ENCODE data around the gene SENP1. TPM values are rescaled to one million over a fixed set of nuclear protein-coding genes. Genes with fewer than 3 reads are reported as not detected.

Gene SENP1
- total and polyA plus RNA-seq, 2 experiments from 2014 or later = 8.6 to 27.7 TPM

DNA sequence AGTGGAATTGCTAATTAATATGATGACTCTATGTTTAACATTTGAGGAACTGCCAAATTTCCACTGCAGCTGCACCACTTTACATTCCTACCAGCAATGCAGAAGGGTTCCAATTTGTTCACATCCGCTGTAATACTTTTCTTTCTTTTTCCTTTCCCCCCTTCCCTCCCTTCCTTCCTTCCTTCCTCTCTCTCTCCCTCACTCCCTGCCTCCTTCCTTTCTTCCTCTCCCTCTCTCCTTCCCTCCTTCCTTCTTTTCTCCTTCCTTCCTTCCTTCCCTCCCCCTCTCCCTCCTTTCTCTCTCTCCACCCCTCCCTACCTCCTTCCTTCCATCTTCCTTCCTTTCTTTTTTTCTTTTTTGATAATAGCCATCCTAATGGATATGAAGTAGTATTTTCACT lies 10.1 kb upstream of the SENP1 start:
- Histone ChIP-seq H3K27me3 (ENCODE audit: insufficient read depth) (no peaks in the 10 kb centered on the region), H3K9me2 (ENCODE audit: insufficient read depth) (no peaks in the 10 kb centered on the region), H3K36me3 (ENCODE audit: insufficient read depth) (no peaks in the 10 kb centered on the region), H3K4me2 (no peak overlapping the region), H3K4me1 (ENCODE audit: insufficient read depth) (peaks cover 14% of the 10 kb centered on the region), H3F3A (replicated peaks; ENCODE audit: low read depth) (no peaks in the 10 kb centered on the region), H3K4me3 (no peak overlapping the region), H2AFZ (no peak overlapping the region), H3K27ac (ENCODE audit: low read depth) (no peak overlapping the region), H4K20me1 (replicated peaks; ENCODE audit: insufficient read depth) (no peaks in the 10 kb centered on the region), H3K79me2 (replicated peaks; ENCODE audit: insufficient read depth) (peaks cover 13% of the 10 kb centered on the region)
- Mint-ChIP-seq H3K9me3 (peaks cover 8% of the 10 kb centered on the region; the same call in 2 of the 3 replicates), H3K4me3 (no peak overlapping the region), H3K36me3 (ENCODE audit: low read depth) (no peaks in the 10 kb centered on the region), H3K4me1 (peaks cover 14% of the 10 kb centered on the region), H3K27ac (no peak overlapping the region), H3K27me3 (ENCODE audit: insufficient read depth, low read depth, poor library complexity) (peaks cover 8% of the 10 kb centered on the region)
- DNase-seq (ENCODE audit: low spot score) = no peak
- TF ChIP-seq EZH2phosphoT487 (IDR thresholded peaks at IDR 0.05; ENCODE audit: unreplicated experiment) = no peak
- TF ChIP-seq POLR2AphosphoS5 (IDR thresholded peaks at IDR 0.05; ENCODE audit: low read depth) = no peak
- TF ChIP-seq ZNF331 (CRISPR knock-in tag; IDR thresholded peaks at IDR 0.05; ENCODE audit: low read depth) = no peak
- TF ChIP-seq, protein P1, sequence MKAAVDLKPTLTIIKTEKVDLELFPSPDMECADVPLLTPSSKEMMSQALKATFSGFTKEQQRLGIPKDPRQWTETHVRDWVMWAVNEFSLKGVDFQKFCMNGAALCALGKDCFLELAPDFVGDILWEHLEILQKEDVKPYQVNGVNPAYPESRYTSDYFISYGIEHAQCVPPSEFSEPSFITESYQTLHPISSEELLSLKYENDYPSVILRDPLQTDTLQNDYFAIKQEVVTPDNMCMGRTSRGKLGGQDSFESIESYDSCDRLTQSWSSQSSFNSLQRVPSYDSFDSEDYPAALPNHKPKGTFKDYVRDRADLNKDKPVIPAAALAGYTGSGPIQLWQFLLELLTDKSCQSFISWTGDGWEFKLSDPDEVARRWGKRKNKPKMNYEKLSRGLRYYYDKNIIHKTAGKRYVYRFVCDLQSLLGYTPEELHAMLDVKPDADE (IDR thresholded peaks at IDR 0.05) = no peak
- TF ChIP-seq JUNB (IDR thresholded peaks at IDR 0.05; ENCODE audit: unreplicated experiment) = no peak
- TF ChIP-seq ZNF114 (CRISPR knock-in tag; IDR thresholded peaks at IDR 0.05) = no peak
- no peak for TF ChIP-seq STAT1 (IDR thresholded peaks at IDR 0.05; ENCODE audit: unreplicated experiment)
- TF ChIP-seq EZH2 (IDR thresholded peaks at IDR 0.05; ENCODE audit: low read depth, unreplicated experiment) = no peak
- TF ChIP-seq, protein P2, sequence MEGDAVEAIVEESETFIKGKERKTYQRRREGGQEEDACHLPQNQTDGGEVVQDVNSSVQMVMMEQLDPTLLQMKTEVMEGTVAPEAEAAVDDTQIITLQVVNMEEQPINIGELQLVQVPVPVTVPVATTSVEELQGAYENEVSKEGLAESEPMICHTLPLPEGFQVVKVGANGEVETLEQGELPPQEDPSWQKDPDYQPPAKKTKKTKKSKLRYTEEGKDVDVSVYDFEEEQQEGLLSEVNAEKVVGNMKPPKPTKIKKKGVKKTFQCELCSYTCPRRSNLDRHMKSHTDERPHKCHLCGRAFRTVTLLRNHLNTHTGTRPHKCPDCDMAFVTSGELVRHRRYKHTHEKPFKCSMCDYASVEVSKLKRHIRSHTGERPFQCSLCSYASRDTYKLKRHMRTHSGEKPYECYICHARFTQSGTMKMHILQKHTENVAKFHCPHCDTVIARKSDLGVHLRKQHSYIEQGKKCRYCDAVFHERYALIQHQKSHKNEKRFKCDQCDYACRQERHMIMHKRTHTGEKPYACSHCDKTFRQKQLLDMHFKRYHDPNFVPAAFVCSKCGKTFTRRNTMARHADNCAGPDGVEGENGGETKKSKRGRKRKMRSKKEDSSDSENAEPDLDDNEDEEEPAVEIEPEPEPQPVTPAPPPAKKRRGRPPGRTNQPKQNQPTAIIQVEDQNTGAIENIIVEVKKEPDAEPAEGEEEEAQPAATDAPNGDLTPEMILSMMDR (conservative IDR thresholded peaks at IDR 0.05; ENCODE audit: low read depth in 2 of 2) = no peak
- TF ChIP-seq CREB1 (CRISPR knock-in tag; IDR thresholded peaks at IDR 0.05; ENCODE audit: low read depth) = no peak
- TF ChIP-seq, protein P3, sequence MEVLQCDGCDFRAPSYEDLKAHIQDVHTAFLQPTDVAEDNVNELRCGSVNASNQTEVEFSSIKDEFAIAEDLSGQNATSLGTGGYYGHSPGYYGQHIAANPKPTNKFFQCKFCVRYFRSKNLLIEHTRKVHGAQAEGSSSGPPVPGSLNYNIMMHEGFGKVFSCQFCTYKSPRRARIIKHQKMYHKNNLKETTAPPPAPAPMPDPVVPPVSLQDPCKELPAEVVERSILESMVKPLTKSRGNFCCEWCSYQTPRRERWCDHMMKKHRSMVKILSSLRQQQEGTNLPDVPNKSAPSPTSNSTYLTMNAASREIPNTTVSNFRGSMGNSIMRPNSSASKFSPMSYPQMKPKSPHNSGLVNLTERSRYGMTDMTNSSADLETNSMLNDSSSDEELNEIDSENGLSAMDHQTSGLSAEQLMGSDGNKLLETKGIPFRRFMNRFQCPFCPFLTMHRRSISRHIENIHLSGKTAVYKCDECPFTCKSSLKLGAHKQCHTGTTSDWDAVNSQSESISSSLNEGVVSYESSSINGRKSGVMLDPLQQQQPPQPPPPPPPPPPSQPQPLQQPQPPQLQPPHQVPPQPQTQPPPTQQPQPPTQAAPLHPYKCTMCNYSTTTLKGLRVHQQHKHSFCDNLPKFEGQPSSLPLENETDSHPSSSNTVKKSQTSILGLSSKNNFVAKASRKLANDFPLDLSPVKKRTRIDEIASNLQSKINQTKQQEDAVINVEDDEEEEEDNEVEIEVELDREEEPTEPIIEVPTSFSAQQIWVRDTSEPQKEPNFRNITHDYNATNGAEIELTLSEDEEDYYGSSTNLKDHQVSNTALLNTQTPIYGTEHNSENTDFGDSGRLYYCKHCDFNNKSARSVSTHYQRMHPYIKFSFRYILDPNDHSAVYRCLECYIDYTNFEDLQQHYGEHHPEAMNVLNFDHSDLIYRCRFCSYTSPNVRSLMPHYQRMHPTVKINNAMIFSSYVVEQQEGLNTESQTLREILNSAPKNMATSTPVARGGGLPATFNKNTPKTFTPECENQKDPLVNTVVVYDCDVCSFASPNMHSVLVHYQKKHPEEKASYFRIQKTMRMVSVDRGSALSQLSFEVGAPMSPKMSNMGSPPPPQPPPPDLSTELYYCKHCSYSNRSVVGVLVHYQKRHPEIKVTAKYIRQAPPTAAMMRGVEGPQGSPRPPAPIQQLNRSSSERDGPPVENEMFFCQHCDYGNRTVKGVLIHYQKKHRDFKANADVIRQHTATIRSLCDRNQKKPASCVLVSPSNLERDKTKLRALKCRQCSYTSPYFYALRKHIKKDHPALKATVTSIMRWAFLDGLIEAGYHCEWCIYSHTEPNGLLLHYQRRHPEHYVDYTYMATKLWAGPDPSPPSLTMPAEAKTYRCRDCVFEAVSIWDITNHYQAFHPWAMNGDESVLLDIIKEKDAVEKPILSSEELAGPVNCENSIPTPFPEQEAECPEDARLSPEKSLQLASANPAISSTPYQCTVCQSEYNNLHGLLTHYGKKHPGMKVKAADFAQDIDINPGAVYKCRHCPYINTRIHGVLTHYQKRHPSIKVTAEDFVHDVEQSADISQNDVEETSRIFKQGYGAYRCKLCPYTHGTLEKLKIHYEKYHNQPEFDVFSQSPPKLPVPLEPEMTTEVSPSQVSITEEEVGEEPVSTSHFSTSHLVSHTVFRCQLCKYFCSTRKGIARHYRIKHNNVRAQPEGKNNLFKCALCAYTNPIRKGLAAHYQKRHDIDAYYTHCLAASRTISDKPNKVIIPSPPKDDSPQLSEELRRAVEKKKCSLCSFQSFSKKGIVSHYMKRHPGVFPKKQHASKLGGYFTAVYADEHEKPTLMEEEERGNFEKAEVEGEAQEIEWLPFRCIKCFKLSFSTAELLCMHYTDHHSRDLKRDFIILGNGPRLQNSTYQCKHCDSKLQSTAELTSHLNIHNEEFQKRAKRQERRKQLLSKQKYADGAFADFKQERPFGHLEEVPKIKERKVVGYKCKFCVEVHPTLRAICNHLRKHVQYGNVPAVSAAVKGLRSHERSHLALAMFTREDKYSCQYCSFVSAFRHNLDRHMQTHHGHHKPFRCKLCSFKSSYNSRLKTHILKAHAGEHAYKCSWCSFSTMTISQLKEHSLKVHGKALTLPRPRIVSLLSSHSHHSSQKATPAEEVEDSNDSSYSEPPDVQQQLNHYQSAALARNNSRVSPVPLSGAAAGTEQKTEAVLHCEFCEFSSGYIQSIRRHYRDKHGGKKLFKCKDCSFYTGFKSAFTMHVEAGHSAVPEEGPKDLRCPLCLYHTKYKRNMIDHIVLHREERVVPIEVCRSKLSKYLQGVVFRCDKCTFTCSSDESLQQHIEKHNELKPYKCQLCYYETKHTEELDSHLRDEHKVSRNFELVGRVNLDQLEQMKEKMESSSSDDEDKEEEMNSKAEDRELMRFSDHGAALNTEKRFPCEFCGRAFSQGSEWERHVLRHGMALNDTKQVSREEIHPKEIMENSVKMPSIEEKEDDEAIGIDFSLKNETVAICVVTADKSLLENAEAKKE (CRISPR knock-in tag; IDR thresholded peaks at IDR 0.05) = no peak
- TF ChIP-seq, protein P4, sequence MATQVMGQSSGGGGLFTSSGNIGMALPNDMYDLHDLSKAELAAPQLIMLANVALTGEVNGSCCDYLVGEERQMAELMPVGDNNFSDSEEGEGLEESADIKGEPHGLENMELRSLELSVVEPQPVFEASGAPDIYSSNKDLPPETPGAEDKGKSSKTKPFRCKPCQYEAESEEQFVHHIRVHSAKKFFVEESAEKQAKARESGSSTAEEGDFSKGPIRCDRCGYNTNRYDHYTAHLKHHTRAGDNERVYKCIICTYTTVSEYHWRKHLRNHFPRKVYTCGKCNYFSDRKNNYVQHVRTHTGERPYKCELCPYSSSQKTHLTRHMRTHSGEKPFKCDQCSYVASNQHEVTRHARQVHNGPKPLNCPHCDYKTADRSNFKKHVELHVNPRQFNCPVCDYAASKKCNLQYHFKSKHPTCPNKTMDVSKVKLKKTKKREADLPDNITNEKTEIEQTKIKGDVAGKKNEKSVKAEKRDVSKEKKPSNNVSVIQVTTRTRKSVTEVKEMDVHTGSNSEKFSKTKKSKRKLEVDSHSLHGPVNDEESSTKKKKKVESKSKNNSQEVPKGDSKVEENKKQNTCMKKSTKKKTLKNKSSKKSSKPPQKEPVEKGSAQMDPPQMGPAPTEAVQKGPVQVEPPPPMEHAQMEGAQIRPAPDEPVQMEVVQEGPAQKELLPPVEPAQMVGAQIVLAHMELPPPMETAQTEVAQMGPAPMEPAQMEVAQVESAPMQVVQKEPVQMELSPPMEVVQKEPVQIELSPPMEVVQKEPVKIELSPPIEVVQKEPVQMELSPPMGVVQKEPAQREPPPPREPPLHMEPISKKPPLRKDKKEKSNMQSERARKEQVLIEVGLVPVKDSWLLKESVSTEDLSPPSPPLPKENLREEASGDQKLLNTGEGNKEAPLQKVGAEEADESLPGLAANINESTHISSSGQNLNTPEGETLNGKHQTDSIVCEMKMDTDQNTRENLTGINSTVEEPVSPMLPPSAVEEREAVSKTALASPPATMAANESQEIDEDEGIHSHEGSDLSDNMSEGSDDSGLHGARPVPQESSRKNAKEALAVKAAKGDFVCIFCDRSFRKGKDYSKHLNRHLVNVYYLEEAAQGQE (IDR thresholded peaks at IDR 0.05; ENCODE audit: unreplicated experiment) = no peak
- no peak for TF ChIP-seq NANOG (IDR thresholded peaks at IDR 0.05; ENCODE audit: borderline replicate concordance)
- ATAC-seq = no peak
